Natural killer cell treated with Interleukin-12 subunit alpha and Interleukin-12 subunit beta and Interleukin-15 and Interleukin-18, amount 100 ng/mL, for 72 hours (primary cell): ENCODE measurements around the gene SNORC. TPM values are rescaled to one million over a fixed set of nuclear protein-coding genes. Genes with fewer than 3 reads are reported as not detected.

Source experiments
- ATAC-seq, 2 donors: fragments of 150-1000 bp; cut with Tn5 transposase in 1 of 2; sonication (Bioruptor Pico), chemical (Tn5 transposase) in 1 of 2; 2 replicates each; pipeline ENCODE4 v1.10.0; 2021
- DNase-seq: peaks from one replicate; pipeline ENCODE4 v3.0.0; 2022; ENCODE audit warnings: low spot score
- H3K27ac Mint-ChIP-seq, 2 donors: 1 replicate in 1 of 2; 2 replicates in 1 of 2; pipeline ENCODE4 v1.8.0; 2022; ENCODE audit warnings: mixed read lengths in 2 of 2, mild to moderate bottlenecking in 1 of 2, moderate library complexity in 1 of 2
- H3K27me3 Mint-ChIP-seq, 2 donors: 1 replicate in 1 of 2; 2 replicates in 1 of 2; pipeline ENCODE4 v1.8.0; 2022; ENCODE audit warnings: mixed read lengths in 2 of 2
- H3K36me3 Mint-ChIP-seq: one replicate; pipeline ENCODE4 v1.8.0; 2022; ENCODE audit warnings: mixed read lengths
- H3K4me1 Mint-ChIP-seq, 2 donors: 1 replicate in 1 of 2; 2 replicates in 1 of 2; pipeline ENCODE4 v1.8.0; 2022; ENCODE audit warnings: low read depth in 2 of 2, mixed read lengths in 2 of 2, mild to moderate bottlenecking in 1 of 2
- H3K4me3 Mint-ChIP-seq: one replicate; pipeline ENCODE4 v1.8.0; 2022; ENCODE audit warnings: mixed read lengths
- H3K9me3 Mint-ChIP-seq: 2 replicates; pipeline ENCODE4 v1.8.0; 2022; ENCODE audit warnings: mixed read lengths
- total RNA-seq, 2 donors: library from RNA; stranded (reverse); gene quantifications; one replicate each; pipeline ENCODE4 v1.2.3, GENCODE V29; 2022

SNORC gene
- total RNA-seq, 2 donors from 2014 or later = 1.5 TPM

DNA sequence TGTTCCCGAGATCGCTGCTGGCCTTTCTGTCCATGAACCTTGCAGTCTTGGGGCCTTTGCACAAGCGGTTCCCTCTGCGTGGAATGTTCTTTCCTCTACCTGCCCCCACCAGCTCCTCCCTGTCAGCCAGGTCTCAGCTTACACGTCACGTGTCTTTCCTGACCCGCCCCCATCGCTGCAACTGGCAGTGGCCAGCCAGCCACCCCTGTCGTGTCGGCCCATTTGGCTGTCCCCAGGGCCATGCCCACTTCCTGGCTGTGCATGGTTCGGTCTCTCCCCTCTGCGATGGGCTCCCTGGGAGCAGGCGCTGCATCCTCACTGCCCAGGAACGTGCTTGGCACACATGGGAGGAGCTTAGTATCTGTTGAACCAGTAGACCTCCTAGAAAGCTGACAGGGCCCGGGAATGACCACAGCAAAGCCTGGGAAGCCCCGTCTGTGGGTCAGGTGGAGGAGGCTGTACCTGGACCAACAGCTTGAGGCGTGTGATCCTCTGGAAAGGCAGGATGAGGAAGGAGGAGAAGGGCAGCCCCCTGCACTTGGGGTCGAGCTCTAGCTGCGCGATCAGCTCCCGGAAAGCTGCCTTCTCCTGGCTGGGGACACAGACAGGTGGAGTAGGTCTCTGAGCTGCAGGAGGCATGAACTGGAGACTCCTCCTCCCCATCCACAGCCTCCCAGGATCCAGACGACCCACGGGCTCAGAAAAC is 21.0 kb downstream of the SNORC start:
- Mint-ChIP-seq H3K4me3 (no peak overlapping the region), H3K4me1 (peaks cover 0 to 5% of the 10 kb centered on the region in 2 donors), H3K9me3 (no peaks in the 10 kb centered on the region), H3K27me3 (peaks cover 8 to 15% of the 10 kb centered on the region in 2 donors), H3K27ac (no peak overlapping the region), H3K36me3 (no peaks in the 10 kb centered on the region)
- ATAC-seq = no peak
- DNase-seq = peak; percentile 35

DNA sequence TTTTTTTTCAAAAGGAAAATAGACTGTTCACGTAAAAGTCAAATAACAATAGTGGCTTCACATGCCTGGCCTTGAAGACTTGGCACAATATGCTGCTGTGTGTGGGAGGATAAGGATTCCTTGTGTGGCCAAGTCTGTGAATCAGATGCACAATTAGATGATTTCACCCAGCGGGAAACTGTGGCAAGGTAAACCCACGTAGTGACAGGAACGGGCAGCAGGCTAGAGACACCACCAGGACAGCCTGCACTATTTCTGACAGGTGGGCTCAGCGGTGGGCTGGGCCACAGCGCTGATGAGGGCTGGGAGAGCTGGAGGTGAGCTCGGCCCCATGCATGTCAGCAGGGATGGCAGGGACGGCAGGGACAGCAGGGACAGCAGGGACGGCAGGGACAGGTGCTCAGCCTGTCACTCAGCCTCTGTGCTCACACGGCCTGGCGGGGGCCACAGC is 21.6 kb downstream of the SNORC start:
- Mint-ChIP-seq H3K27me3 (peaks cover 8 to 14% of the 10 kb centered on the region in 2 donors), H3K36me3 (no peaks in the 10 kb centered on the region), H3K4me3 (no peak overlapping the region)

DNA sequence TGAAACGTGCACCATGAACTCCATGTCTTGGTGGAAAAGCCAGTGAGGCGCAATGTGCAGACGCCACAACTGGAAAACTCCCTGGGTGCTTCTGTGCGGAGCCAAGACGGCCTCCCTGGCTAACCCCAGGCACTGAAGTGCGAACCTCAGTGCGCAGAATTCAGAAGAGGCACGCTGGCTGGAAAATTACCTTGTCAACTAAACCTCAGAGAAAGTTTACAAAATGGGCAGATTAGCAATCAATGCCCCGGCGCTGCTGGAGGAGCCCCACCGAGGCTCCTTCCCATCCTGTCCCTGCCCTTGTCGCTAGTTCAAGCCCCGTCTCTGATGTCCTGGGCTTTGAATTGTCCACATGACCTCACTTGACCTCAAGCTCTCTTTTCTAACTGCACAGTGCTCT is 22.2 kb downstream of the SNORC start:
- Mint-ChIP-seq H3K4me1 (peaks cover 0 to 5% of the 10 kb centered on the region in 2 donors), H3K36me3 (no peaks in the 10 kb centered on the region)

More for the DNA sequence above, 21.6 kb downstream of the SNORC start:
- Mint-ChIP-seq H3K9me3 (no peaks in the 10 kb centered on the region), H3K4me1 (peaks cover 0 to 5% of the 10 kb centered on the region in 2 donors), H3K27ac (no peak overlapping the region)
- ATAC-seq (no peak), DNase-seq (peak; percentile 34)

DNA sequence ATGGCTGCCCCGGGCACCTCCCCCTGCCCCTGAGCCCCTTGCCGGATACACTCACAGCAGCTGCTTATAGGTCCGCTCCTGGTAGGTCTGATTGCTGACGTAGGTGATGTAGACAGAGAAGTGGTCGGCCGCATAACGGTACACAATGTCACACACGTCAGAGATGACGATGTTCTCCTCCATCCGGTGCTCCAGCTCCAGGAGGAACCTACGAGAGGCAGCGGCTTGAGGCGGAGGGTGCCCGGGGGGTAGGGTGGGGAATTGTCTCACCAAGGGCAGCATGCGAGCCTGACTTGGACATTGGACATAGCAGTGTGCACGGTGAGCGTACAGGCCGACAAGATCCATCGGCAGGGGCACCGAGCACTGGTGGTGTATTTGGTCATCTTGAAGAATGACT is 22.8 kb downstream of the SNORC start:
- DNase-seq = peak; percentile 31
- Mint-ChIP-seq H3K27me3 (peaks cover 8 to 14% of the 10 kb centered on the region in 2 donors), H3K27ac (no peak overlapping the region), H3K4me1 (peaks cover 0 to 5% of the 10 kb centered on the region in 2 donors), H3K36me3 (no peaks in the 10 kb centered on the region), H3K4me3 (no peak overlapping the region), H3K9me3 (no peaks in the 10 kb centered on the region)
- no peak for ATAC-seq

More for the DNA sequence above, 22.2 kb downstream of the SNORC start:
- Mint-ChIP-seq H3K27me3 (peaks cover 8 to 14% of the 10 kb centered on the region in 2 donors), H3K9me3 (no peaks in the 10 kb centered on the region), H3K27ac (no peak overlapping the region), H3K4me3 (no peak overlapping the region)
- ATAC-seq (no peak), DNase-seq (peak; percentile 31)

DNA sequence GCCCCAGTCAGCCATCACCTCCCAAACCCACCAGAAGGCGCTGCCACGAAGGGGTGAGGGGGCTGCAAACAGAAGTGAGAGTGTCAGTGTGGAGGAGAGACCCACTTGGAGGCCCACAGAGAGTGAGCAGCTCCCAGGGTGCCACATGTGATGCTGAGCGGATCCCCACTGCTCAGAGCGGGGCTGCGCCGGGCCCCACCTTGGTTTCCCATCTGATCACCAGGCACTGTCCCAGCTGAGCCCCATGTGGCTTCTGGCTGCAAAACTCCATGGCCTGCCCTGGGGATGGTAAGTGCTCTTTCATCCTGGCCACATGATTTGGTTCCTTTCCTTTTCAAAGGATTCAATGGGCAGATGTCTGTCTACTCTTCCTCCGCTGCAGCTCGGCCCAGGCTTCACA is 23.8 kb downstream of the SNORC start:
- no peak overlapping the region for H3K4me3 Mint-ChIP-seq
- no peaks in the 10 kb centered on the region for H3K36me3 Mint-ChIP-seq
- H3K4me1 Mint-ChIP-seq = peaks cover 0 to 5% of the 10 kb centered on the region in 2 donors
- H3K27ac Mint-ChIP-seq = no peak overlapping the region
- DNase-seq (peak; percentile 22), ATAC-seq (no peak)
- H3K27me3 Mint-ChIP-seq = peaks cover 8 to 14% of the 10 kb centered on the region in 2 donors
- H3K9me3 Mint-ChIP-seq = no peaks in the 10 kb centered on the region

DNA sequence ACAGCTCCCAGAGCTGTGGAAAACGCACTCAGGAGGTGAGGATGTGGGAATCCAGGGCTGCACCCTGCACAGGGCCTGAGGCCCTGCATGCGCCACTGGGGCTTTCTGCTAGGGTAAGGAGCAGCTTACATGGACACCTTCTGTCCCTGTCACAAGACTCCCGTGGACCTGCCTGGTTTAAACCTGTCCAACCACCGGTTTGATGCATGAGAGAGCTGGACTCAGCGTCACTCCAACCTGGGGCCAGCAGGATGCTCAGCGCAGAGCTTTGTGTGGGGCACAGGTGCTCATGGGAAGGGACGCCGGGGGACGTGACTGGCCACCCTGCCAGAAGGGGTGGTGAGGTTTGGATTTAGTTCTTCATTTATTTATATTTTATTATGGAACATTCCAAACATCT is 24.2 kb downstream of the SNORC start:
- Mint-ChIP-seq H3K9me3 (no peaks in the 10 kb centered on the region), H3K4me3 (no peak overlapping the region), H3K27me3 (peaks cover 8 to 14% of the 10 kb centered on the region in 2 donors), H3K27ac (no peak overlapping the region), H3K4me1 (peaks cover 0 to 5% of the 10 kb centered on the region in 2 donors), H3K36me3 (no peaks in the 10 kb centered on the region)
- peak; percentile 22 for DNase-seq
- no peak for ATAC-seq

- Mint-ChIP-seq H3K9me3 (no peaks in the 10 kb centered on the region), H3K4me3 (no peak overlapping the region), H3K4me1 (peaks cover 0 to 5% of the 10 kb centered on the region in 2 donors), H3K27me3 (peaks cover 8 to 14% of the 10 kb centered on the region in 2 donors), H3K27ac (no peak overlapping the region), H3K36me3 (no peaks in the 10 kb centered on the region)
- DNase-seq (no peak), ATAC-seq (no peak)
Measured at GRCh38 chr2:232894746-232895145, 24.7 kb downstream of the SNORC start.

- ATAC-seq = no peak
- H3K4me3 Mint-ChIP-seq = no peak overlapping the region
- peaks cover 0 to under 1% of the 10 kb centered on the region in 2 donors for H3K4me1 Mint-ChIP-seq
- H3K9me3 Mint-ChIP-seq = no peaks in the 10 kb centered on the region
- H3K36me3 Mint-ChIP-seq = no peaks in the 10 kb centered on the region
- no peak overlapping the region for H3K27ac Mint-ChIP-seq
- DNase-seq = no peak
- H3K27me3 Mint-ChIP-seq = peaks cover 7 to 8% of the 10 kb centered on the region in 2 donors
Measured at GRCh38 chr2:232896111-232896510, 26.0 kb downstream of the SNORC start.

GRCh38 chr2:232896720-232897597 is 26.9 kb downstream of the SNORC start:
- Mint-ChIP-seq H3K9me3 (no peaks in the 10 kb centered on the region), H3K36me3 (no peaks in the 10 kb centered on the region), H3K27me3 (peaks cover 4 to 5% of the 10 kb centered on the region in 2 donors), H3K4me1 (no peaks in the 10 kb centered on the region), H3K4me3 (no peak overlapping the region), H3K27ac (no peak overlapping the region)
- no peak for DNase-seq
- peak in 1 of 2 donors; percentile 11 for ATAC-seq

DNA sequence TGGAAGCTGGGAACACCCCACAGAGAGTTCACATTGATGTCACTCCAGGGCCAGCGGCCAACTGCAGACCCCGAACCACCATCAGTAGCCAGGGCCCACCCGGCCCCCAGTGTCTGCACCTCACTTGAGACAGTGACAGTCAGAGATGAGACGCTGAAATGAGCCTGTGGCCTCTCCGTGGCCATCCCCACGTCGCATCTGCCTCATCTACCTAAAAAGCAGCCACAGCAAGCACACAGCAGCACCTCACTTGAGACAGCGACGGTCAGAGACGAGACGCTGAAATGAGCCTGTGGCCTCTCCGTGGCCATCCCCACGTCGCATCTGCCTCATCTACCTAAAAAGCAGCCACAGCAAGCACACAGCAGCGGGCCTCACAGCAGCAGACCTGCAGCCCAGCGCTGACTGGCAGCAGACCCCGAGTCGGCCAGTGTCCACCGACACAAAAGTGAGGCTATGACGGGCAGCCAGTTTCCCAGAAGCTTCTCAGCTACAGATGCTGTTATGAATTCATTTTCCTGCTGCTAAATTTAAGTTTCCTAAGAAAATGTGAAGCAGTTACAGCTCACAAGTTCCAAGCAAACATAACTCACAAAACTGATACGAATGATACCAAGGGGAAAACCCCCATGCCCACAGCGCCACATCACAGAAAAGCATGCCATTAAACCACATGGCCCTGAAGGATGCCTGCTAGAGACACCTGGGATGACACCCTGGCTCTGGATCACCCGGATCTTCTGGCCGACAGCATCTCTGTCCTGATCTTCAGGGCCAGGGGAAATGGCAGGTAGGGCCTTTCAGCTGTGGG is 27.7 kb downstream of the SNORC start:
- H3K4me3 Mint-ChIP-seq = no peak overlapping the region
- DNase-seq (no peak), ATAC-seq (no peak)
- no peaks in the 10 kb centered on the region for H3K4me1 Mint-ChIP-seq
- H3K27ac Mint-ChIP-seq = no peak overlapping the region
- H3K27me3 Mint-ChIP-seq = no peaks in the 10 kb centered on the region
- H3K36me3 Mint-ChIP-seq = no peaks in the 10 kb centered on the region
- H3K9me3 Mint-ChIP-seq = no peaks in the 10 kb centered on the region

DNA sequence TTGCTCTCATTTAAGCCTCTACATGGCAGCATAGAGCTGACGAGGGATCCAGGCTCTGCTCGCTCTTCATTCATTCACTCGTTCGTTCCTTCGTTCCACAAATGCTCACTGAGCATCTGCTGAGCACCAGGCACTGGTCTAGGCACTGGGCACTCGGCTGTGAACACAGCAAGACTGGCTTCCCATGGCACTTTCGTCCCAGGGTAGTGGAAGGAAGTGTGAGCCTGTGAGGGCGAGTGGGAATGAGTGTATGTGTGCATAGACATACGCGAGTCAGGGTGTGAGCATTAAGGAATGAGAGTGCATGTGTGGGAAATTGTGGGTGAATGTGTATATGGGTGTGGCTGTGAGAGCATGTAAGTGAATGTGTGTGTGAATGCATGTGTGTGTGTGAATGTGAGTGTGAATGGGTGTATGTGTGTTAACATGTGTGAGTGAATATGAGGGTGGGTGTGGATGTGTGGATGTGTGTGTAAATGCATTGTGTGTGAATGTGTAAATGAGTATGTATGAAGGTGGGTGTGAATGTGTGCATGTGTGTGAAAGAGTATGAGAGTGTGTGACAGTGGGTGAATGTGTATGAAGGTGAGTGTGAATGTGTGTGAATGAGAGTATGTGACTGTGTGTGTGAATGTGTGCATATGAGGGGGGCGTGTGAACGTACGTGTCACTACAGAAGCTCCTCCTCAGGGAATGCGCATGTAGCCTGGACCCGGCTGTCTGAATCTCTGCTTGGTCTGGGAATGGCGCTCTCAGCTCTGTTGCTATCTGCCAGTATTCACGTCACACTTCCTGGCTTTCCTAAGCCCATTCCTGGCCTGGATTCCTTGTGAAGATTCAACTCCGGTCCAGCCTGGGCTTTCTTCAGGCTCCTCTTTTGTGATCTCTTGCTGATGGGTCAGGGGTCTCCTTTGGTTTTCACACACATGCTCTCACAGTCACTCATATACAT is 28.8 kb downstream of the SNORC start:
- DNase-seq (no peak), ATAC-seq (no peak)
- Mint-ChIP-seq H3K4me1 (no peaks in the 10 kb centered on the region), H3K9me3 (no peaks in the 10 kb centered on the region), H3K36me3 (no peaks in the 10 kb centered on the region), H3K27ac (no peak overlapping the region), H3K4me3 (no peak overlapping the region), H3K27me3 (no peaks in the 10 kb centered on the region)

DNA sequence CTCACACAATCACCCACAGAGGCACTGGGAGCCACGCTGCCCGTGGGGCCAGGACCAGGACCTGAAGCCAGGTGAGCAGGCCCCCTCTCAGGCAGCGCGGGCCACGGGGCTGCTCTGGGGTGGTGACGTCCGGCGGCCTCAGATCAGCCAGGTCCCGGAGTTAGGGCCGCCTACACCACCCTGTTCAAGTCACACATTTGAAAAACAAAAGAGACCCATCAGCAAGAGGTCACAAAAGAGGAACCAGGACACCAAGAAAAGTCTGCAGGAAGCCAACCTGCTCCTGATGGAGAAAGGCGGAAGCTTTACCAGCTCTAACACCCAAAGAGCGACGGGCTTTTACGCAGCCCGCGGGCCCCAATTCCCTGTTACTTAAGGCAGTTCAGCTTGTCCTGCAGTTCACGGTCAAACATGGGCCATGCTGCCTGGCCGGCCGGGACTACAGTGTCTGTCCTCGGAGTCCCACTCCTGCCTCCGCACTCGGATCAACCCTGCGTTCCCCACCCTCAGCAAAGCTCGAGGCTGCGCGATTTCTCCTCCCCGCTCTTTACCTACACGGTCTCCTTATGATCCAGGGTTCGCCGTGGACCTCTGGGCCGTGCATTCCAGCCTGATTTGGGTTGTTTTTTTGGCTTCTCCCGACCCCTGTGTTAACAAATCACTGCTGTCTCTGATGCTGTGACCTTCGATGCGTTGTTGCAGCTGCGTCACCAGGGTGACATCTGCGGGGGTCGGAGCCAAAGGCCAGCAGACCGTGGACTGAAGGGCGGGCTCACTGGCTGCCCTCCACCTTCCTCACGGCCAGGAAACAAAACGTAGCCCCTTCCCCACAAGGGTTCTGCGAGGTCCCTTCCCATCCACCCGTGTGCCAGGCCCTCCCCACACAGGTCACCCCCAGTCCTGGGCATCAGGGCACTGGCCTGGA is 31.0 kb downstream of the SNORC start:
- ATAC-seq (no peak), DNase-seq (peak; percentile 48)
- Mint-ChIP-seq H3K4me1 (no peaks in the 10 kb centered on the region), H3K27ac (no peak overlapping the region), H3K27me3 (no peaks in the 10 kb centered on the region), H3K4me3 (no peak overlapping the region), H3K9me3 (no peaks in the 10 kb centered on the region), H3K36me3 (no peaks in the 10 kb centered on the region)
